Vagina (tissue), 2 donors: ENCODE data around the gene SKAP1.

Experiments
- CTCF ChIP-seq, 3 experiments: fragments of 450-650 bp in 2 of 3; fragments of 200-600 bp in 1 of 3; sonication (generic) in 1 of 3; IDR thresholded peaks; one replicate each; pipeline ENCODE4 v1.5.1; 2017 to 2019; ENCODE audit warnings: antibody characterized with exemption in 3 of 3, mild to moderate bottlenecking in 2 of 3, moderate library complexity in 2 of 3
- POLR2A ChIP-seq, 2 donors: fragments of 450-650 bp; IDR thresholded peaks; one replicate each; pipeline ENCODE4 v1.6.1; 2017; ENCODE audit warnings: antibody characterized with exemption in 2 of 2, mild to moderate bottlenecking in 2 of 2, moderate library complexity in 2 of 2
- POLR2AphosphoS5 ChIP-seq, 2 donors: sonication (generic); formaldehyde crosslinking; IDR thresholded peaks; one replicate each; pipeline ENCODE4 v1.9.0; 2017; ENCODE audit warnings: antibody characterized with exemption in 2 of 2, mild to moderate bottlenecking in 2 of 2, low read depth in 1 of 2; ENCODE audit not compliant: insufficient read depth in 1 of 2

DNA sequence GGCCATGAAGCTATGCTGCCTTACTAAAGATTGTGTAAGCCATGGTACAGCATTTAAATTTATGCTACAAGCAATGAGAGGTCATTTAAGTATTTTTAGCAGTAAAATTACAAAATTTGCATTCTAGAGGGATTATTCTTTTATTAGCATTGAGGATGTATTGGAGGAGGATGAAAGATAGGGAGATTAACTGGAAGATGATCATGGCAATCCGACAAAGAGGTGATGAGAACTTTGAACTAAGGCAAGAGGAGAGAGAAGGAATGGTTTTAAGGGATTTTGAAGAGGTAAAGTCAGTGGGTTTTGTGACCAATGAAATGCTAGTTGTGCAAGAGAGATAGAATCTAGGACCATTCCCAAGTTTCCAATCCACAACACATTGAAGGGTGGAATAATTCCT, 192.6 kb downstream of the SKAP1 start:
- TF ChIP-seq CTCF (IDR thresholded peaks at IDR 0.05) (no peak), POLR2A (IDR thresholded peaks at IDR 0.05) (no peak), POLR2AphosphoS5 (IDR thresholded peaks at IDR 0.05; ENCODE audit: insufficient read depth in 1 of 2, low read depth in 1 of 2) (no peak)
